Mucosa of stomach (tissue), 1 donor: Measurements from ENCODE around the gene IL16.

Source experiments
- H3K27me3 ChIP-seq: one replicate; pipeline ENCODE4 v1.7.0; 2013; ENCODE audit warnings: mild to moderate bottlenecking, low read length; ENCODE audit not compliant: control insufficient read depth, insufficient read depth
- H3K36me3 ChIP-seq: one replicate; pipeline ENCODE4 v1.7.0; 2013; ENCODE audit warnings: low read length; ENCODE audit not compliant: control insufficient read depth, insufficient read depth
- H3K4me1 ChIP-seq: one replicate; pipeline ENCODE4 v1.7.0; 2013; ENCODE audit warnings: mild to moderate bottlenecking, low read length; ENCODE audit not compliant: control insufficient read depth, insufficient read depth
- H3K4me3 ChIP-seq: one replicate; pipeline ENCODE4 v1.7.0; 2013; ENCODE audit warnings: low read length
- H3K9ac ChIP-seq: one replicate; pipeline ENCODE4 v1.7.0; 2013; ENCODE audit warnings: mild to moderate bottlenecking, low read length, moderate library complexity
- H3K9me3 ChIP-seq: one replicate; pipeline ENCODE4 v1.7.0; 2013; ENCODE audit warnings: mild to moderate bottlenecking, low read length, moderate library complexity; ENCODE audit not compliant: control insufficient read depth
- donor health status: Pancreatic carcinoma.

IL16 gene

DNA sequence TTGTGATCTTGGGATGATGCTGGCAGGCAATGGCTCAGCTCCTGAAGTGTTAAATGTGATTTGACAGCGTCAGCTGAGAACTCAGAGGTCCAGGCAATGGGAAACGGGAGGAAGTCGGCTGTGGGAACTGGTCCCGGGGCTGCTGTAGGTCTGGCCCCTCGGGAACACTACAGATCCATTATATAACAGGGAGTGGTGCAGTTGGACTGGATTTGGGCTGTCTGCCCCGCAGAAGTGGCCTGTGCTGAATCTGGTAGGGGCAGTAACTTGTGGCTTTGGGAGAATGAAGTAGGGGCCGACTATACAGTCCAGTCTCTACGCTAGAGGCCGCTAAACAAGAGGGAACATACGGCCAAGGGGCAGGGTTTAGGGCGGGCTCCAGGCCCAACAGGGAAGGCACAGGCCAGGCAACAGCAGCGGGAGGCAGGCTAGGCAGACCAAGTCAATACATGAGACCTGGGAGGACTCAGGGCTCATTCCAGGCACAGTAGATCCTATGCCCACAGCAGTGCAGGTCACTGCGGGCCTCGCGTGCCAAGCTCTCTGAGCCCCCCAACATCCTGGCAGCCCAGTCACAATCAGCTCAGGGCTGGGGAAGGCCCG, 20.3 kb upstream of the IL16 start:
- H3K4me1 ChIP-seq, result no peaks in the 10 kb centered on the region
- no peak overlapping the region for H3K9ac ChIP-seq
- H3K36me3 ChIP-seq, result no peaks in the 10 kb centered on the region
- no peaks in the 10 kb centered on the region for H3K9me3 ChIP-seq
- peaks cover under 1% of the 10 kb centered on the region for H3K27me3 ChIP-seq
- H3K4me3 ChIP-seq, result no peak overlapping the region

DNA sequence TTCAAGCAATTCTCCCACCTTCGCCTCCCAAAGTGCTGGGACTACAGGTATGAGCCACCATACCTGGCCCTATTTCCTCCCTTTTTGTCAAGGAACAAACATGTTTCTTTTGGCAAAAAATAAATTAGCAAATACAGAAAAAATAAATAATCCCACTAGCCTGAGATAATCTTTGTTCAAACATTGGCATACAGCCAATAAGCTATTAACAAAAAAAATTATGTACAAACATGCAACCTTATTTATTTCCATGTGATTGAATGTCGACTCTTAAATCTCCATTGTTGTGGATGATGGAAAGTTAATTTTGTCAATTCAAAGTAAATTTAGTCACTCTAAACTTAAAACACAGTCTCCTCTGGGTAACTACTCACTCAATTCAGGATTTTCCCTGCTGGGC, 18.3 kb upstream of the IL16 start:
- peaks cover 9% of the 10 kb centered on the region for H3K27me3 ChIP-seq
- H3K4me1 ChIP-seq, result no peaks in the 10 kb centered on the region
- H3K36me3 ChIP-seq, result no peaks in the 10 kb centered on the region
- no peak overlapping the region for H3K4me3 ChIP-seq
- H3K9ac ChIP-seq, result no peak overlapping the region
- no peaks in the 10 kb centered on the region for H3K9me3 ChIP-seq

DNA sequence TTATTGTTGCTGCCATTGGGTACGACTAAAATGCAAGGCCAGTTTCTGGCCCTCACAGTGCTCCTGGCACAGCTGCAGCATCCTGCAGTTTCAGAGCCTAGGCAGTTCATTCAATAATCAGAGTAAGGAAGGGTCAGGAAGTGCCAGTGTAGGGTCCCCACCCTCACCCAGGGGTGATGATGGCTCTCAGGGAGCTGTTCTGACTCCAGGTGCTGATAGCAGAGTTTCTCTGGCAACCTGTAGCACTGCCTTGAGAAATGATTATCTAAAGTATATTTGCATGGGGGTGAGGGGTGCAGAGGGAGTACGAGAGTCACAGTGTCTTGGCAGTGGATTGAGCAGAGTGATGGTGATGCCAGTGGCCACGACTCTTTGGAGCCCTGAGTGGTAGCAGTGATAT, 15.5 kb upstream of the IL16 start:
- H3K9ac ChIP-seq, result no peak overlapping the region
- H3K36me3 ChIP-seq, result no peaks in the 10 kb centered on the region
- H3K4me3 ChIP-seq, result no peak overlapping the region
- H3K27me3 ChIP-seq, result peaks cover 9% of the 10 kb centered on the region
- no peaks in the 10 kb centered on the region for H3K4me1 ChIP-seq
- no peaks in the 10 kb centered on the region for H3K9me3 ChIP-seq

DNA sequence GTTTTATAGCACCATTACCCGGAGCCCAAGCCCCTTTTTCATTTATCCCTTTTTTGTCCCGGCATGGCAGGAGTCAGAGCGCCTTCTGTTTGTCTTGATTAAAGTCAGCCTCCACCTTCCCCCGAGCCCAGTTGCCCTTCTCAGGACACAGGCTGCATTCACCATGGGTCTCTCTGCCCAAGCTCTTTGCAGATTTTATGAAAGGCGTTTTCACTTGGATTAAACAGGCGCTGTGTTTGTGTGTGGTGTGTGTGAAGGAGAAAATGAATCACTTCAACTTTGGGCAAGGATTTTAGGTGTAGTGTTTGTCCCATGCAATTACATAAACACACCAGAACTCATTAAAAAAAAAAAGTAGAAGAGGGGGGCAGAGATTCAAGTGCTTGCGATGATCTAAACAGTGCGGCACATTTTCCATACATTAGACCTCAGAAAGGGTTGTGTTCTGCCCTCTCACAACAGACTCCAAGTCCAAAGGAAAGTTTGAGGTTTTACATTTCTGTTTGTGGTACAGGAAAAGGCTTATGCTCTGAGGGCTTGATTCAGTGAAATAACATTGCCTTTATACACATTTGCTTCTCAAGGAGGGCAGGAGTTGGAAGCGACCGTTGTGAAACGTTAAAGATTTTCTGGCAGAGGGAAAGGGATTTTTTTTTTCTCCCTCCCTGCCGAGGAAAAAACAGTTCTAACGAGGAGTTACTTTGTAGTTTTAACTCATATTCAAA, 14.5 kb upstream of the IL16 start:
- Histone ChIP-seq H3K4me1 (no peaks in the 10 kb centered on the region), H3K9ac (no peak overlapping the region), H3K27me3 (peaks cover 9% of the 10 kb centered on the region), H3K36me3 (no peaks in the 10 kb centered on the region), H3K9me3 (no peaks in the 10 kb centered on the region), H3K4me3 (no peak overlapping the region)

DNA sequence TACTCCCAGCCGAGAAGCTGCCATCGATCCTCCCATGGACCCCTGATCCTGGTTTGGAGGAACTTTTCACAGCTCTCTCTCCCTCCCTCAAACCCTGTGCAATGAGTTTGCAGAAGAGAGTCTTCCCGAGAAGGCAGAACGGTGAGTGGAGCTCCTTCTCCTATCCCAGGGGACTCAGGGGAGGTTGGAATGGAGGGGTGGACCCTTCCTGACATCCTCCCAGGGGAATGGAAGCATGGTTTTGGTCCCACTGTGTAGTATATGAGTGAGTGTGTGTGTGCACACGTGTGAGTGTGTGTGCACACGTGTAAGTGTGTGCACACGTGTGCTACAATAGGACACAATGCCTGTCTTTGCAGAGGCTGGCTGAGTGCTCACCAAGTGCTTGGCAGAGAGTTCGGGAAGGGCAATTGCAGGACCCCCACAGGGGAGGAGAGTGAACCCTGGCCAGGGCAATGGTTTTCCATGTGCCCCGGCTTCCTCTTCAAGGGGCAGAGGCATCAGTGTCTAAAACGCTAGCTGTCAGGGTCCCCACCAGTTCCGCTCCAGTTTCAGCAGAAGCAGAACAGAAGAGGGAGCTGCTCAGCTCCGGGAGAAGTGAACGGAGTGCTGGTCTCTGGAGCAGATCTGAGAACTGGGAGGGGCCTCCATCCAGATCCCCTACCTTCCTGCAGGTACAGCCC, 13.8 kb upstream of the IL16 start:
- Histone ChIP-seq H3K9me3 (no peaks in the 10 kb centered on the region), H3K4me3 (no peak overlapping the region), H3K36me3 (no peaks in the 10 kb centered on the region), H3K27me3 (peaks cover 9% of the 10 kb centered on the region), H3K9ac (no peak overlapping the region), H3K4me1 (no peaks in the 10 kb centered on the region)

DNA sequence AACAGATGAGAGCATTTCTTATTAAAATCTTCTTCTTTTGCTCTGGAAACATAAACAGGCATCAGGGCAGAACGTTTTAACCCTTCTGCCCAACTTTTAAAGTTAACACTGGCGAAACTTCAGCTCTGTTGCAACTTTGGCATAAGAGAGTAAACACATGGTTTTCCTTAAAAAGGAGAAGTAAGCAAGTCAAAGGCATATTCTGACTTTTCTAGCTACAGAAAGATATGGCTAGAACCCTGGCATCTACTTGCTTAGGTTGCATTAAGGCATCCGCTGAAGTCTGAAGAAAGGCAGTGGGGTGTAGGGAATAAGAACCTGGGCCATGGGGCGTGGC, 13.3 kb upstream of the IL16 start:
- Histone ChIP-seq H3K9me3 (no peaks in the 10 kb centered on the region), H3K27me3 (peaks cover 9% of the 10 kb centered on the region), H3K9ac (no peak overlapping the region), H3K4me1 (no peaks in the 10 kb centered on the region), H3K4me3 (no peak overlapping the region), H3K36me3 (no peaks in the 10 kb centered on the region)

DNA sequence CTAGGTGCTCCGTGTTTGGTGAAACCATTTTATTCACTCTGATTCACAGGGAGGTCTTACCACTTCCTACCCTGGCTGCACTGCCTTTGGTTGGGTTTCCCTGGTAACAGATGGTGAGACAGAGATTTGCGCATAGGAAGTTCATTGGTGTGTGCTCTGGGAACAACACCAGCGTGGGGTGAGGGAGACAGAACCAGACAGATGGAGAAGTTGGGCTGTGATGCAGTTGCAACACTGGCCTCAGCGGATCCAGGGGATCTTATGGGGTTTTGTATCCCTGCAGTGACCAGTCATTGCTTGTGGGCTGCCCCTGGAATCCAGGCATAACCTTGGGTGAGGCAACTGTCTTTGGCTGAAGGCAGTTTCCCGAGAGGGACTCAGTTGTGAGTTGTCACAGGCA, 12.5 kb upstream of the IL16 start:
- Histone ChIP-seq H3K36me3 (no peaks in the 10 kb centered on the region), H3K4me3 (no peak overlapping the region)

DNA sequence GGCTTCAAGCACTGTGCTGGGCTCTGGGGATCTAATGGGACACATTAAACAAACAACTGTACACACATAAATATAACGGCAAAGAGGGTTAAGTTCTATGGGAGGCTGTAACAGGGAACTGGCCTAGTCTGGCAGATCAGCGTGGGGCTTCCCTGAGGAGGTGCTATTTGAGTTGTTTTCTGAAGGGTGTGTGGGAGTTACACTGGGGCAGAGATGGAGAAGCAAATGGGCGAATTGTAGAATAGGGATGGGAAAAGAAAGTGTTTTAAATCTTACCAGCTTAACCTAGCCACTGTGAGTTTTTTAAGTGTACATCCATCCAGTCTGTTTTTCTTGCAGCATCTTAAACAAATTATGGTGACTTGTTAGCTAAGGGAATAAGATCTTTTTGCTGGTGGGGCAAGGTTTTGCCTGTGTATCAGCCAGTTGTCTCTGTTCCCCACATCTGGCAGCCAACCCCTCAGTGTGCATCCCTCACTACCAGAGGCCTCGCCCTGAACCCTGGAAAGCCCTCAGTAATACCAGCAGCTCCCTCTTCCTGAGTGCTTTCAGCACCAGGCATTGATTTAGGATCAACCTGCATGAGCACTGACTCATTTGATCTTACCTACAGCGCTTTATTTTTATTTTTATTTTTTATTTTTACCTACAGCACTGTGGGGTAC, 10.9 kb upstream of the IL16 start:
- peaks cover 9% of the 10 kb centered on the region for H3K27me3 ChIP-seq
- H3K4me3 ChIP-seq, result no peak overlapping the region
- peaks cover 4% of the 10 kb centered on the region for H3K4me1 ChIP-seq
- no peaks in the 10 kb centered on the region for H3K36me3 ChIP-seq
- no peaks in the 10 kb centered on the region for H3K9me3 ChIP-seq
- no peak overlapping the region for H3K9ac ChIP-seq

More for the DNA sequence above, 12.5 kb upstream of the IL16 start:
- peaks cover 9% of the 10 kb centered on the region for H3K27me3 ChIP-seq
- no peak overlapping the region for H3K9ac ChIP-seq
- H3K9me3 ChIP-seq, result no peaks in the 10 kb centered on the region
- H3K4me1 ChIP-seq, result no peaks in the 10 kb centered on the region

DNA sequence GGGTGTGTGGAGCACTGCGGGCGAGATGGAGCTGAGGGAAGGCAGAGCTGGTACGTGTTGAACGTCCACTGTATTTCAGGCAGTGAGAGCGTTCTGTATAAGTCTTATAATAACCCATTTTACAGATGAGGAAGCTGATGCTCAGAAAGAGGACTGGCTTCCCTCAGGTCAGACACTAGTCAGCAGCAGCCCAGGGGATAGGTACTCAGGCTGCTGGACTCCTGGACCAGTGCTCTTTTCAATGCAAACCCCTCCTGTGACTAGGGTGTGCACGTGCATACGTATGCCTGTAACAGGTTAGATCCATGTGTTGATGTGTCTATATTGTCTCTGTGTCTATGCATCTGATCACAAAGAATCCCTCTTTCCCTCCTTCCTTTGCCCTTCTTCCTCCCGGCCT, 8.3 kb upstream of the IL16 start:
- Histone ChIP-seq H3K4me1 (peaks cover 4% of the 10 kb centered on the region), H3K9me3 (no peaks in the 10 kb centered on the region), H3K9ac (no peak overlapping the region), H3K27me3 (no peaks in the 10 kb centered on the region), H3K36me3 (no peaks in the 10 kb centered on the region), H3K4me3 (no peak overlapping the region)

DNA sequence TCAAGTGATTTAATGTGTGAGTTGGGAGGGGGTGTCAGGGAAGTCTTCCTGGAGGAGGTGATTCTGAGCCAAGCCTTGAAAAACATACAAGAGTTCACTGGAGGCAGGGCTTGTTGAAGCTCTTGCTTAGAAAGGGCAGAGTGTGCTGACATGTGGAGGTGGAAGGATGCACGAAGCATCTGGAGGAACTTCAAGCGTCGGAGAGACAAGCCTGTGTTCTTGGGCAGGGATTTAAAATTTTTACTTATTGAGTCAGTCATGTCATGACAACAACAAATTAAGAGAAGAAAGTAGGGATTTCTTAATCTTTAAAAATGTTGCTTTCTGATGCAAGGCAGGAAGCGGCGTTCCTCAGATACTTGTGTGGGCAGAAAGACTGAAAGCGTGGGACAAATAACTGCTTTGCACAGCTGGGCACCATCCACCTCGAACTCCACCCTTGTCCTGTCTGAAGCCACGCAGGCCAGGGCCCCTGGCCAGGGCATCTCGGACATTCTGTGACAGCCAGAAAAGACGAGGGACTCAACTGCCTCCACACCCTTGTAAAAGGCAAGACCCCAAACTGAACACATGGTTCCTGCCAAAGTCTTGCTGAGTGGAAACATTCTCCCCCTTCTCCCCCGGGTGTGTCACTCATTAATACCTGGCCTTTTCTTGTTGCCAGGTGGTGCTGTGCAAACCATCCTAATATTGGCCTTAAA, 6.9 kb upstream of the IL16 start:
- peaks cover 4% of the 10 kb centered on the region for H3K4me1 ChIP-seq
- no peaks in the 10 kb centered on the region for H3K27me3 ChIP-seq
- no peak overlapping the region for H3K9ac ChIP-seq
- H3K9me3 ChIP-seq, result no peaks in the 10 kb centered on the region
- no peaks in the 10 kb centered on the region for H3K36me3 ChIP-seq
- no peak overlapping the region for H3K4me3 ChIP-seq

DNA sequence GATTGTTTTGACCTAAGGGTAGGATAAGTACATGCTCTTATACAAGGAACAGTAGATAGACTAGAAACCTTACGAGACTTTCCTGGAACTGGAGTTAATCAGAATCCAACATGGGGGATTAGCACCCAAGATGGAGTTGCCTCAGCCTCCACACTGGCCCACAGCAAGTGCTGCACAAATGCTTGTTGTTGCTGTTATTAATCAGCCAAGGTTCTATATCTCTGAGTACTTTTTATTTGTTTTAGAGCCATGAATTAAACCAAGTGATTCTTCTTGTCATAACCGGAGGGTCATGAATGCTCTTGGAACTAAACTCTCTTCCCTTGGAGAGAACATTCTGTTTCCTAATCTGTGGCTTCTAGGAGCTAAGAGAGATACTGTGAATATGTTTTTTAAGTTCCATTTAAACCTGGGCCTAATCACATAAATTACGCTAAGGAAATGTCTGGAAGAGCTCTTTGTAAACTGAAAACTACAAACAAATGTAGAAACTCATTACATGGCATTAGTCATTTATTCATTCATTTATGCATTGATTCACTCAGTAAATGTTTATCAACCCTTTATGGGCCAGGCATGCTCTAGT, 5.7 kb upstream of the IL16 start:
- H3K4me3 ChIP-seq, result no peak overlapping the region
- H3K27me3 ChIP-seq, result no peaks in the 10 kb centered on the region
- no peak overlapping the region for H3K9ac ChIP-seq
- H3K9me3 ChIP-seq, result no peaks in the 10 kb centered on the region
- no peaks in the 10 kb centered on the region for H3K36me3 ChIP-seq
- H3K4me1 ChIP-seq, result peaks cover 4% of the 10 kb centered on the region
